Fibroblast of mammary gland (primary cell): Measurements from ENCODE around the gene SLPI.

ENCODE experiments used
- DNase-seq: peaks from one replicate; pipeline ENCODE4 v3.0.0-alpha.2; 2010; ENCODE audit warnings: low read depth
- H3K4me3 ChIP-seq: 2 replicates; pipeline ENCODE4 v1.5.1; 2011; ENCODE audit warnings: low read depth, mild to moderate bottlenecking, low read length, moderate library complexity; ENCODE audit not compliant: control insufficient read depth
- CTCF ChIP-seq: conservative IDR thresholded peaks from 2 replicates; pipeline ENCODE4 v1.5.1; 2011; ENCODE audit warnings: low read depth, low read length, inconsistent platforms; ENCODE audit not compliant: control insufficient read depth, insufficient read depth

The SLPI gene

GRCh38 chr20:45226287-45226686, 28.1 kb downstream of the SLPI start:
- DNase-seq: no peak
- no peak for TF ChIP-seq CTCF
- no peak overlapping the region for H3K4me3 ChIP-seq

GRCh38 chr20:45223136-45223535, 31.2 kb downstream of the SLPI start:
- DNase-seq: no peak
- no peak overlapping the region for H3K4me3 ChIP-seq
- no peak for TF ChIP-seq CTCF

GRCh38 chr20:45221076-45221475, 33.3 kb downstream of the SLPI start, which contains the start of gene SEMG2:
SEMG2 (plus strand) TSS chr20:45221373; CDS start chr20:45221390, 17 bp downstream.
- TF ChIP-seq CTCF: no peak
- no peak for DNase-seq
- H3K4me3 ChIP-seq: no peak within 1 kb of the TSS

GRCh38 chr20:45218636-45219035, 35.7 kb downstream of the SLPI start:
- no peak for TF ChIP-seq CTCF
- no peak overlapping the region for H3K4me3 ChIP-seq
- DNase-seq: no peak

- TF ChIP-seq CTCF: no peak
- no peak for DNase-seq
Measured at GRCh38 chr20:45218124-45218523, 36.2 kb downstream of the SLPI start.

GRCh38 chr20:45212836-45213235, 41.5 kb downstream of the SLPI start:
- no peak overlapping the region for H3K4me3 ChIP-seq
- no peak for DNase-seq
- no peak for TF ChIP-seq CTCF

More at GRCh38 chr20:45218124-45218523, 36.2 kb downstream of the SLPI start:
- no peak overlapping the region for H3K4me3 ChIP-seq
